SK-N-SH treated with all-trans-retinoic acid at 6 μM for 48 hours (cell line): Measurements from ENCODE around the gene SH3D19.
A peak's percentile ranks its signal among the peaks of the same experiment; 100 is the strongest.

ENCODE experiments used
- ATAC-seq: fragments of 200-7000 bp; cut with Tn5 transposase; 3 replicates; pipeline ENCODE4 v1.9.1; 2020; ENCODE audit warnings: mild to moderate bottlenecking, moderate library complexity
- BACH2 ChIP-seq: fragments of 250-450 bp; sonication (Bioruptor Pico); IDR thresholded peaks from 2 replicates; pipeline ENCODE4 v1.9.0; 2021; ENCODE audit warnings: mild to moderate bottlenecking, borderline replicate concordance
- CSDC2 ChIP-seq: fragments of 250-450 bp; sonication (Bioruptor Pico); IDR thresholded peaks from 2 replicates; pipeline ENCODE4 v1.5.0; 2020; ENCODE audit warnings: mild to moderate bottlenecking, moderate library complexity
- ESRRG ChIP-seq: fragments of 250-450 bp; sonication (Bioruptor Pico); IDR thresholded peaks from 2 replicates; pipeline ENCODE4 v1.6.1; 2021; ENCODE audit warnings: mild to moderate bottlenecking
- GLIS3 ChIP-seq: fragments of 250-450 bp; sonication (Bioruptor Pico); IDR thresholded peaks from 2 replicates; pipeline ENCODE4 v1.5.0; 2020; ENCODE audit warnings: mild to moderate bottlenecking, moderate library complexity
- ISL1 ChIP-seq: fragments of 250-450 bp; sonication (Bioruptor Pico); IDR thresholded peaks from 2 replicates; pipeline ENCODE4 v2.1.2; 2022; ENCODE audit warnings: mild to moderate bottlenecking, moderate library complexity
- OSR1 ChIP-seq: fragments of 250-450 bp; sonication (Bioruptor Pico); IDR thresholded peaks from 2 replicates; pipeline ENCODE4 v1.8.0; 2022; ENCODE audit warnings: moderate library complexity, mild to moderate bottlenecking, inconsistent platforms
- PPARA ChIP-seq: fragments of 250-450 bp; sonication (Bioruptor Pico); IDR thresholded peaks from 2 replicates; pipeline ENCODE4 v1.5.0; 2020; ENCODE audit warnings: mild to moderate bottlenecking, borderline replicate concordance
- RARB ChIP-seq: fragments of 250-450 bp; sonication (Bioruptor Pico); IDR thresholded peaks from 2 replicates; pipeline ENCODE4 v1.8.0; 2021; ENCODE audit warnings: mild to moderate bottlenecking, moderate library complexity
- TCF4 ChIP-seq: fragments of 250-450 bp; sonication (Bioruptor Pico); IDR thresholded peaks from 2 replicates; pipeline ENCODE4 v1.8.0; 2021; ENCODE audit warnings: mild to moderate bottlenecking, moderate library complexity, borderline replicate concordance
- TOX ChIP-seq: fragments of 250-450 bp; sonication (Bioruptor Pico); IDR thresholded peaks from 2 replicates; pipeline ENCODE4 v1.8.0; 2021; ENCODE audit warnings: mild to moderate bottlenecking, moderate library complexity, borderline replicate concordance
- ZC3H10 ChIP-seq: fragments of 250-450 bp; sonication (Bioruptor Pico); IDR thresholded peaks from 2 replicates; pipeline ENCODE4 v1.5.1; 2021; ENCODE audit warnings: mild to moderate bottlenecking, moderate library complexity
- ZFP3 ChIP-seq: fragments of 250-450 bp; sonication (Bioruptor Pico); IDR thresholded peaks from 2 replicates; pipeline ENCODE4 v1.5.0; 2020; ENCODE audit warnings: mild to moderate bottlenecking, moderate library complexity
- ZFP30 ChIP-seq: fragments of 450-650 bp; formaldehyde crosslinking; IDR thresholded peaks from 2 replicates; pipeline ENCODE4 v1.5.0; 2022; ENCODE audit warnings: mild to moderate bottlenecking, moderate library complexity
- ZNF70 ChIP-seq: fragments of 450-650 bp; formaldehyde crosslinking; IDR thresholded peaks from 2 replicates; pipeline ENCODE4 v1.5.0; 2020; ENCODE audit warnings: mild to moderate bottlenecking, moderate library complexity
- ZNF8 ChIP-seq: fragments of 450-650 bp; formaldehyde crosslinking; IDR thresholded peaks from 2 replicates; pipeline ENCODE4 v1.5.0; 2020; ENCODE audit warnings: mild to moderate bottlenecking, moderate library complexity
- TF ChIP-seq, protein P1 (sequence below): fragments of 250-450 bp; sonication (Bioruptor Pico); IDR thresholded peaks from 2 replicates; pipeline ENCODE4 v1.8.0; 2020; ENCODE audit warnings: mild to moderate bottlenecking, moderate library complexity, borderline replicate concordance
- TF ChIP-seq, protein P2 (sequence below): fragments of 250-450 bp; sonication (Bioruptor Pico); IDR thresholded peaks from 2 replicates; pipeline ENCODE4 v1.5.0; 2020; ENCODE audit warnings: mild to moderate bottlenecking, moderate library complexity
- TF ChIP-seq, protein P3 (sequence below): fragments of 250-450 bp; sonication (Bioruptor Pico); IDR thresholded peaks from 2 replicates; pipeline ENCODE4 v1.5.1; 2021; ENCODE audit warnings: mild to moderate bottlenecking, moderate library complexity

SH3D19 gene

DNA sequence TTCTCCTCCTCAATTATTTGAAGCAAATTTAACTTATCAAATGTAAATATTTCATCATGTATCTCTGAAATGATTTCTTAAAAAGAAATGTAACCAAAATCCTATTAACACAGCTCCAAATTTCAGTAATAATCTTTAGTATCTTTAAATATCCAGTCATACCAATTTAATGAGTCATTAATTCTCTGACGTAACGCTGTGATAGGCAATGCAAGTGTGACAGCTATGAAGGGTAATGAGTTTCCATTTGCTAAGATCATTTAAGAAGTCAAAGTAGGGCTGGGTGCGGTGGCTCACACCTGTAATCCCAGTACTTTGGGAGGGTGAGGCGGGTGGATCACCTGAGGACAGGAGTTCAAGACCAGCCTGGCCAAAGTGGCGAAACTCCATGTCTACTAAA lies 210.4 kb downstream of the SH3D19 start (continued):
- TF ChIP-seq, protein P1, sequence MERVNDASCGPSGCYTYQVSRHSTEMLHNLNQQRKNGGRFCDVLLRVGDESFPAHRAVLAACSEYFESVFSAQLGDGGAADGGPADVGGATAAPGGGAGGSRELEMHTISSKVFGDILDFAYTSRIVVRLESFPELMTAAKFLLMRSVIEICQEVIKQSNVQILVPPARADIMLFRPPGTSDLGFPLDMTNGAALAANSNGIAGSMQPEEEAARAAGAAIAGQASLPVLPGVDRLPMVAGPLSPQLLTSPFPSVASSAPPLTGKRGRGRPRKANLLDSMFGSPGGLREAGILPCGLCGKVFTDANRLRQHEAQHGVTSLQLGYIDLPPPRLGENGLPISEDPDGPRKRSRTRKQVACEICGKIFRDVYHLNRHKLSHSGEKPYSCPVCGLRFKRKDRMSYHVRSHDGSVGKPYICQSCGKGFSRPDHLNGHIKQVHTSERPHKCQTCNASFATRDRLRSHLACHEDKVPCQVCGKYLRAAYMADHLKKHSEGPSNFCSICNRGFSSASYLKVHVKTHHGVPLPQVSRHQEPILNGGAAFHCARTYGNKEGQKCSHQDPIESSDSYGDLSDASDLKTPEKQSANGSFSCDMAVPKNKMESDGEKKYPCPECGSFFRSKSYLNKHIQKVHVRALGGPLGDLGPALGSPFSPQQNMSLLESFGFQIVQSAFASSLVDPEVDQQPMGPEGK (CRISPR knock-in tag), result no peak
- no peak for TF ChIP-seq ZC3H10 (CRISPR knock-in tag)

DNA sequence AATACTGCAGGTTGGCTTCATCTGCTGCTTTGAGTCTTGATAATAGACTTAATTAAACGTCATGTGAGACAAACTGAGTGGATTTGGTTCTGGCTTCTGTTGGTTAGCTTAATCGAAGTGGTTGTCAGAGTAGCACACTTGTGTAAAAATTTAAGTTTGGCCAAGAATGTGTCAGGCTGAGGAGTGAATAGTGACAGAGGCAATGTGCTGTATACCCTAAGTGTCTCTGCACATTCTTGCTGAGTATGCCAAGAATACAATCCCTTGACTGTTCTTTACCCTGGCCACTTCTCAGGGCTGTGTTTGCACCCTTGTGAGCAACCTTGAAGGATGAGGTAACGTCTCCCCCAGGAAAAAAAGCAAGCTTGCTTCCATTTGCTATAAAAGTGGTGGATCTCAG lies 211.1 kb downstream of the SH3D19 start:
- TF ChIP-seq PPARA (CRISPR knock-in tag), result no peak
- no peak for TF ChIP-seq ZFP3 (CRISPR knock-in tag)
- TF ChIP-seq TCF4 (CRISPR knock-in tag), result no peak
- peak; percentile 48; the same call in 1 of the 2 replicates for TF ChIP-seq ISL1
- TF ChIP-seq GLIS3 (CRISPR knock-in tag), result no peak
- TF ChIP-seq, all 23 proteins: peak for 1
- no peak; the same call in 2 of the 3 replicates for ATAC-seq

DNA sequence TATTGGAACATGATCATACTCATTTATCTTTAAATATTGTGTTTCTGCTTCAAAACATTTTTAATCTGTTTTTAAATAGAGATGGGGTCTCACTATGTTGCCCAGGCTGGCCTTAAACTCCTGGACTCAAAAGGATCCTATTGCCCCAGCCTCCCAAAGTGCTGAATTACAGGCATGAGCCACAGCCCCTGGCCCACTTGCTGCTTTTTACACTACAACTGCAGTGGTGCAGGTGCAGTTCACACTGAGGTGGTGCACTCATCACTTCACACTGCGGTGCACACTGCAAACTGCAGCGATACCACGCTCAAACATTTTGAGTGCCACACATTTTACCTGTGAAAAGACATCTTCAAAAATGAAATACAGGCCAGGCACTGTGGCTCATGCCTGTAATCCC lies 215.2 kb downstream of the SH3D19 start:
- TF ChIP-seq ZC3H10 (CRISPR knock-in tag), result no peak
- TF ChIP-seq ISL1, result no peak
- TF ChIP-seq ZFP30, result no peak
- TF ChIP-seq RARB (CRISPR knock-in tag), result no peak
- no peak for TF ChIP-seq ZNF70
- no peak for TF ChIP-seq CSDC2 (CRISPR knock-in tag)
- no peak for TF ChIP-seq BACH2
- TF ChIP-seq, protein P2, sequence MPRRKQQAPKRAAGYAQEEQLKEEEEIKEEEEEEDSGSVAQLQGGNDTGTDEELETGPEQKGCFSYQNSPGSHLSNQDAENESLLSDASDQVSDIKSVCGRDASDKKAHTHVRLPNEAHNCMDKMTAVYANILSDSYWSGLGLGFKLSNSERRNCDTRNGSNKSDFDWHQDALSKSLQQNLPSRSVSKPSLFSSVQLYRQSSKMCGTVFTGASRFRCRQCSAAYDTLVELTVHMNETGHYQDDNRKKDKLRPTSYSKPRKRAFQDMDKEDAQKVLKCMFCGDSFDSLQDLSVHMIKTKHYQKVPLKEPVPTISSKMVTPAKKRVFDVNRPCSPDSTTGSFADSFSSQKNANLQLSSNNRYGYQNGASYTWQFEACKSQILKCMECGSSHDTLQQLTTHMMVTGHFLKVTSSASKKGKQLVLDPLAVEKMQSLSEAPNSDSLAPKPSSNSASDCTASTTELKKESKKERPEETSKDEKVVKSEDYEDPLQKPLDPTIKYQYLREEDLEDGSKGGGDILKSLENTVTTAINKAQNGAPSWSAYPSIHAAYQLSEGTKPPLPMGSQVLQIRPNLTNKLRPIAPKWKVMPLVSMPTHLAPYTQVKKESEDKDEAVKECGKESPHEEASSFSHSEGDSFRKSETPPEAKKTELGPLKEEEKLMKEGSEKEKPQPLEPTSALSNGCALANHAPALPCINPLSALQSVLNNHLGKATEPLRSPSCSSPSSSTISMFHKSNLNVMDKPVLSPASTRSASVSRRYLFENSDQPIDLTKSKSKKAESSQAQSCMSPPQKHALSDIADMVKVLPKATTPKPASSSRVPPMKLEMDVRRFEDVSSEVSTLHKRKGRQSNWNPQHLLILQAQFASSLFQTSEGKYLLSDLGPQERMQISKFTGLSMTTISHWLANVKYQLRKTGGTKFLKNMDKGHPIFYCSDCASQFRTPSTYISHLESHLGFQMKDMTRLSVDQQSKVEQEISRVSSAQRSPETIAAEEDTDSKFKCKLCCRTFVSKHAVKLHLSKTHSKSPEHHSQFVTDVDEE (CRISPR knock-in tag), result no peak
- TF ChIP-seq ESRRG (CRISPR knock-in tag), result no peak
- TF ChIP-seq TCF4 (CRISPR knock-in tag), result no peak
- no peak for TF ChIP-seq ZFP3 (CRISPR knock-in tag)
- ATAC-seq, result no peak

DNA sequence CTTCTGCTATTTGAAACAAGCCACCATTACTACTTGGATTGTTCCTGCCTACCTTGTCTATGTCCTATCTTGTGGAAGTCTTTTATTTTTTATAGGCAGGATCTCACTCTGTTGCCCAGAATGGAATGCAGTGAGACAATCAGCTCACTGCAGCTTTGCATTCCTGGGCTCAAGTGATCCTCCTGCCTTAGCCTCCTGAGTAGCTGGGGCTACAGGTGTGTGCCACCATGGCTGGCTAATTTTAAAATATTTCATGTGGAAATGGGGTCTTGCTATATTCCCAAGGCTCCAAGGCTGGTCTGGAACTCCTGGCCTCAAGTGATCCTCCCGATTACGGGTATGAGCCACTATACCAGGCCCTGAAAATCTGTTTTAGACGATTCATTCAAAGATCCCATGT lies 218.3 kb downstream of the SH3D19 start:
- peak; percentile 4; the same call in 2 of the 3 replicates for ATAC-seq
- TF ChIP-seq BACH2, result no peak

DNA sequence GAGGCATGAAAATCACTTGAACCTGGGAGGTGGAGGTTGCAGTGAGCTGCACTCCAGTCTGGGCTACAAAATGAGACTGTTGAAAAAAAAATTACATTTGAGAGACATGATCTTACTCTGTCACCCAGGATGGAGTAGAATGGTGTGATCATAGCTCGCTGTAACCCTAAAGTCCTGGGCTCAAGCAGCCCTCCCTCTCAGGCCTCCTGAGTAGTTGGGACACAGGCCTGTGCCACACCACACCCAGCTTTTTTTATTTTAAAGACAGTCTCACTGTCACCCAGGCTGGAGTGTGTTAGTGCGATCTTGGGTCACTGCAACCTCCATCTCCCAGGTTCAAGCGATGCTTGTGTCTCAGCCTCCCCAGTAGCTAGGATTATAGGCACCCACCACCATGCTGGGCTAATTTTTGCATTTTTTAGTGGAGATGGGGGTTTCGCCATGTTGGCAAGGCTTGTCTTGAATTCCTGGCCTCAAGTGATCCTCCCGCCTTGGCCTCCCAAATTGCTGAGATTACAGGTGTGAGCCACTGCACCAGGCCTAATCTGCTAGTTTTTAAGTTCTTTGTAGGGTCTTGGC lies 219.9 kb downstream of the SH3D19 start:
- ATAC-seq, result no peak; the same call in 2 of the 3 replicates
- no peak for TF ChIP-seq TCF4 (CRISPR knock-in tag)
- TF ChIP-seq TOX (CRISPR knock-in tag), result no peak
- TF ChIP-seq ZNF8 (CRISPR knock-in tag), result no peak
- no peak for TF ChIP-seq ZNF70
- TF ChIP-seq, protein P1 (CRISPR knock-in tag), result no peak
- TF ChIP-seq, protein P2 (CRISPR knock-in tag), result no peak
- TF ChIP-seq RARB (CRISPR knock-in tag), result no peak
- TF ChIP-seq, protein P3, sequence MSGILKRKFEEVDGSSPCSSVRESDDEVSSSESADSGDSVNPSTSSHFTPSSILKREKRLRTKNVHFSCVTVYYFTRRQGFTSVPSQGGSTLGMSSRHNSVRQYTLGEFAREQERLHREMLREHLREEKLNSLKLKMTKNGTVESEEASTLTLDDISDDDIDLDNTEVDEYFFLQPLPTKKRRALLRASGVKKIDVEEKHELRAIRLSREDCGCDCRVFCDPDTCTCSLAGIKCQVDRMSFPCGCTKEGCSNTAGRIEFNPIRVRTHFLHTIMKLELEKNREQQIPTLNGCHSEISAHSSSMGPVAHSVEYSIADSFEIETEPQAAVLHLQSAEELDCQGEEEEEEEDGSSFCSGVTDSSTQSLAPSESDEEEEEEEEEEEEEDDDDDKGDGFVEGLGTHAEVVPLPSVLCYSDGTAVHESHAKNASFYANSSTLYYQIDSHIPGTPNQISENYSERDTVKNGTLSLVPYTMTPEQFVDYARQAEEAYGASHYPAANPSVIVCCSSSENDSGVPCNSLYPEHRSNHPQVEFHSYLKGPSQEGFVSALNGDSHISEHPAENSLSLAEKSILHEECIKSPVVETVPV (CRISPR knock-in tag), result no peak
- TF ChIP-seq OSR1 (CRISPR knock-in tag), result no peak
- no peak for TF ChIP-seq ZFP30
